Gastrocnemius medialis (tissue), 4 donors: Measurements from ENCODE around the gene CNP. TPM values are rescaled to one million over a fixed set of nuclear protein-coding genes. Genes with fewer than 3 reads are reported as not detected.
A peak's percentile ranks its signal among the peaks of the same experiment; 100 is the strongest.

ENCODE experiments used
- ATAC-seq, 2 donors: fragments of 150-250 bp; one replicate each; pipeline ENCODE4 v1.9.1; 2016
- DNase-seq, 2 donors: peaks; one replicate each; pipeline ENCODE4 v3.0.0-alpha.2; 2019
- H3K27ac ChIP-seq, 4 donors: fragments of 200-600 bp; sonication (generic); 1 replicate in 1 of 4; 2 replicates in 3 of 4; pipeline ENCODE4 v1.5.1; 2016 to 2018; ENCODE audit warnings: mild to moderate bottlenecking in 2 of 4, moderate library complexity in 1 of 4
- H3K27me3 ChIP-seq, 3 donors: fragments of 200-600 bp; sonication (generic) in 2 of 3; 1 replicate in 1 of 3; 2 replicates in 2 of 3; pipeline versions ENCODE4 v1.5.1 to v1.6.0; 2016 to 2019; ENCODE audit warnings: mild to moderate bottlenecking in 1 of 3, moderate library complexity in 1 of 3
- H3K36me3 ChIP-seq, 2 donors: fragments of 200-600 bp; sonication (generic) in 1 of 2; one replicate each; pipeline ENCODE4 v1.5.1; 2017 to 2018
- H3K4me1 ChIP-seq, 2 donors: fragments of 200-600 bp; sonication (generic) in 1 of 2; one replicate each; pipeline ENCODE4 v1.5.1; 2016 to 2017; ENCODE audit warnings: mild to moderate bottlenecking in 2 of 2
- H3K4me3 ChIP-seq, 4 donors: fragments of 200-600 bp; sonication (generic) in 3 of 4; 1 replicate in 1 of 4; 2 replicates in 3 of 4; pipeline ENCODE4 v1.5.1; 2016 to 2019; ENCODE audit warnings: mild to moderate bottlenecking in 2 of 4
- H3K9me3 ChIP-seq, 3 donors: fragments of 200-600 bp; sonication (generic) in 2 of 3; 1 replicate in 1 of 3; 2 replicates in 2 of 3; pipeline ENCODE4 v1.5.1; 2016 to 2019
- POLR2A ChIP-seq, 2 donors: fragments of 450-650 bp; IDR thresholded peaks; one replicate each; pipeline ENCODE4 v1.6.1; 2017; ENCODE audit warnings: antibody characterized with exemption in 2 of 2, mild to moderate bottlenecking in 2 of 2, moderate library complexity in 2 of 2
- in situ Hi-C, 4 donors: fragments of 200-750 bp; cut with MboI; loops; one replicate each; pipeline versions ENCODE4 v1.15.0 to v1.8.0; 2017; ENCODE audit warnings: low sequenced_read_pairs in 4 of 4
- intact Hi-C: fragments of 100-400 bp; cut with DNase I; formaldehyde crosslinking; loops from one replicate; pipeline ENCODE4 v1.15.1; 2023; ENCODE audit warnings: low total_unique reads
- total RNA-seq, 4 donors: library from RNA; depleted of rRNA; stranded (reverse); fragments of >200 nt; gene quantifications; one replicate each; pipeline versions ENCODE4 v1.1.0 to v1.2.3, GENCODE V29; 2016
- TF ChIP-seq, protein P1 (sequence below), 5 experiments: fragments of 450-650 bp in 3 of 5; fragments of 200-600 bp in 2 of 5; sonication (generic) in 2 of 5; IDR thresholded peaks in 4 of 5; conservative IDR thresholded peaks in 1 of 5; 1 replicate in 4 of 5; 2 replicates in 1 of 5; pipeline ENCODE4 v1.5.1; 2016 to 2019; ENCODE audit warnings: antibody characterized with exemption in 5 of 5, mild to moderate bottlenecking in 3 of 5, moderate library complexity in 3 of 5

CNP gene
- total RNA-seq, 4 donors from 2014 or later, result 15.1 to 26.2 (median 20.4) TPM

DNA sequence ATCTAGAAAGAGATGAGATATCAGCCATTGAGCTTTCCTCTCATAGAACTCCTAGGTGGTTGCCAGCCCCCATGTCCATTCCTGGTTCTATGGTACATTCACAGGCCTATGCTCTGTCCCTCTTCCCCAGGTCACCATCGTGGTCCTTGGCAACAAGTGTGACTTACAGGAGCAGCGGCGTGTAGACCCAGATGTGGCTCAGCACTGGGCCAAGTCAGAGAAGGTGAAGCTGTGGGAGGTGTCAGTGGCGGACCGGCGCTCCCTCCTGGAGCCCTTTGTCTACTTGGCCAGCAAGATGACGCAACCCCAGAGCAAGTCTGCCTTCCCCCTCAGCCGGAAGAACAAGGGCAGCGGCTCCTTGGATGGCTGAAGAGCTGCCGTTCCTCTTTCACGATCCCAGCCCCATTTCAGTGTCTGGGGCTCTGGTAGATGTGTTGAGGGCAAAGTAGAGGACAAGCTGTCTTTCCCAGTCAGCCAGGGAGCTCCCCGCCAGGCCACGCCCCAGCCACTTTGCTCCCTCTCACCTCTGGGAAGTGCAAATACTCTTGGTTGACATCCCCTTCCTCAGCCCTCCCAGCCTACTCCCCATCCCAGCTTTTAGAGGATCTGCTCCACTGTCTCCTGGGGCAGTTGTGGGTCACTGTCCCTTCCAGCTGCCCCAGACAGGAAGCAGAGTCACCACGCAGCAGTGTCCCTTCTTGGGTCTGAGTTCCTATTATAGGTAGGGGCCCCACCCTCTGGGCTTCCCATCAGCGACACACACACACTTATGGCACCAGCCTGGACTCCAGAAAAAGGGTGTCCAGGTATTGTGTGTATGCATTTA is 57.1 kb downstream of the CNP start:
- Histone ChIP-seq H3K36me3 (peaks cover 0 to 23% of the 10 kb centered on the region in 2 donors), H3K4me3 (no peak overlapping the region), H3K27ac (peak overlapping the region; percentile 64 to 76 (median 71)), H3K9me3 (no peaks in the 10 kb centered on the region), H3K4me1 (peaks cover 32 to 33% of the 10 kb centered on the region in 2 donors), H3K27me3 (no peaks in the 10 kb centered on the region)
- intact Hi-C loops (loop anchor here (2.0 kb wide), 2 partner anchors 27 to 39 kb away; partner anchors contain the start of gene C17orf113), in situ Hi-C loops (loop anchor here in 3 of 4 donors (10.0 kb wide), 2 partner anchors 81 to 91 kb away; partner anchors contain the start of gene DHX58 (in 2 of the 3))
- TF ChIP-seq, protein P1, sequence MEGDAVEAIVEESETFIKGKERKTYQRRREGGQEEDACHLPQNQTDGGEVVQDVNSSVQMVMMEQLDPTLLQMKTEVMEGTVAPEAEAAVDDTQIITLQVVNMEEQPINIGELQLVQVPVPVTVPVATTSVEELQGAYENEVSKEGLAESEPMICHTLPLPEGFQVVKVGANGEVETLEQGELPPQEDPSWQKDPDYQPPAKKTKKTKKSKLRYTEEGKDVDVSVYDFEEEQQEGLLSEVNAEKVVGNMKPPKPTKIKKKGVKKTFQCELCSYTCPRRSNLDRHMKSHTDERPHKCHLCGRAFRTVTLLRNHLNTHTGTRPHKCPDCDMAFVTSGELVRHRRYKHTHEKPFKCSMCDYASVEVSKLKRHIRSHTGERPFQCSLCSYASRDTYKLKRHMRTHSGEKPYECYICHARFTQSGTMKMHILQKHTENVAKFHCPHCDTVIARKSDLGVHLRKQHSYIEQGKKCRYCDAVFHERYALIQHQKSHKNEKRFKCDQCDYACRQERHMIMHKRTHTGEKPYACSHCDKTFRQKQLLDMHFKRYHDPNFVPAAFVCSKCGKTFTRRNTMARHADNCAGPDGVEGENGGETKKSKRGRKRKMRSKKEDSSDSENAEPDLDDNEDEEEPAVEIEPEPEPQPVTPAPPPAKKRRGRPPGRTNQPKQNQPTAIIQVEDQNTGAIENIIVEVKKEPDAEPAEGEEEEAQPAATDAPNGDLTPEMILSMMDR (IDR thresholded peaks at IDR 0.05 in 4 of 5, conservative IDR thresholded peaks at IDR 0.05 in 1 of 5), result no peak
- TF ChIP-seq POLR2A (IDR thresholded peaks at IDR 0.05), result no peak
- ATAC-seq (no peak), DNase-seq (peak in 1 of 2 donors; percentile 40)

DNA sequence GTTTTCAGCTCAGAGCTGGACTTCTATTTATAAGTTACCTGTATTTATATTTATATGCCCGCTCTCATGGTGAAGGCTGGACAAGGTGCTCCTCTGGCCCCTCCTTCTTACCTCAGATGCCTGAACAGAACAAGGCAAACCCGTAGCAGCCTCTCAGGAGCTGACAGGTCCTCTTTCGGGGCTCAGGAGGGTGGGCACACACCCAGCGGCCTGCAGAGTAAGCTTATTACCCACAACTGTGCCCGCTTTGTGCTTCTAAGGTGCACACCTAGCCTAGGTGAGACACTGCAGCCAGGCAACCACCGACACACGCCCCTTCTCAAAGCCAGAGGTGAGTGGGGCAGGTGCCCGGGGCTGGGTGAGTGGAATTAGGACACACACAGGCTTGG is 58.6 kb downstream of the CNP start:
- H3K9me3 ChIP-seq, result no peaks in the 10 kb centered on the region
- in situ Hi-C loops, result loop anchor here (5.0 to 10.0 kb wide), 3 partner anchors 80 to 90 kb away; partner anchors contain the start of gene DHX58 (in 3 of the 4)
- H3K4me1 ChIP-seq, result peaks cover 28 to 29% of the 10 kb centered on the region in 2 donors
- intact Hi-C loops, result loop anchor here (1.0 to 2.0 kb wide), 4 partner anchors 26 to 91 kb away; partner anchors contain the start of gene C17orf113
- no peaks in the 10 kb centered on the region for H3K27me3 ChIP-seq
- no peak overlapping the region for H3K4me3 ChIP-seq
- ATAC-seq (no peak), DNase-seq (no peak)
- H3K27ac ChIP-seq, result peak overlapping the region; percentile 64 to 76 (median 71)
- H3K36me3 ChIP-seq, result peaks cover 0 to 23% of the 10 kb centered on the region in 2 donors
- TF ChIP-seq POLR2A (IDR thresholded peaks at IDR 0.05), result no peak
- TF ChIP-seq, protein P1 (IDR thresholded peaks at IDR 0.05 in 4 of 5, conservative IDR thresholded peaks at IDR 0.05 in 1 of 5), result peak in 1 of 5 experiments; percentile 2

DNA sequence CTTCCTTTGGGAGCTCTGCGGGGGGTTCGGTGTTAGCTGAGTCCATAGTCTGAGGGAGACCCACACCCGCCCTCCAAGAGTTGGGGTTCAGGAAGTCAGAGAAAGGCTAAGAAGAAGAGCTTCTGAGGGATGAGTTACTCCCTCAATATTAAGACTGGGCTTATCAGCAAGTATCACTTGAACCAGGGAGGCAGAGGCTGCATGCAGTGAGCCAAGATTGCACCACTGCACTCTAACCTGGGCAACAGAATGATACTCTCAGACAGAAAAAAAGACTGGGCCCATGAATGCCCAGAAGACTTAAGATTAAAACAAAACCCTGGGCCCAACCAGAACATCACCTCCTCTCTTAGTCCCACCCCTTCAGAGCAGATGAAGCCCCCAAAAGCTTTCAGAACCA is 59.3 kb downstream of the CNP start:
- no peak overlapping the region for H3K4me3 ChIP-seq
- no peaks in the 10 kb centered on the region for H3K9me3 ChIP-seq
- peaks cover 0 to 23% of the 10 kb centered on the region in 2 donors for H3K36me3 ChIP-seq
- H3K4me1 ChIP-seq, result peaks cover 21 to 23% of the 10 kb centered on the region in 2 donors
- no peak for ATAC-seq
- DNase-seq, result no peak
- TF ChIP-seq POLR2A (IDR thresholded peaks at IDR 0.05), result no peak
- TF ChIP-seq, protein P1 (IDR thresholded peaks at IDR 0.05 in 4 of 5, conservative IDR thresholded peaks at IDR 0.05 in 1 of 5), result no peak
- H3K27me3 ChIP-seq, result no peaks in the 10 kb centered on the region
- in situ Hi-C loops, result loop anchor here (5.0 to 10.0 kb wide), 3 partner anchors 79 to 89 kb away; partner anchors contain the start of gene DHX58 (in 3 of the 4)
- intact Hi-C loops, result loop anchor here (1.0 to 2.0 kb wide), 4 partner anchors 25 to 90 kb away; partner anchors contain the start of gene C17orf113
- H3K27ac ChIP-seq, result no peak overlapping the region

DNA sequence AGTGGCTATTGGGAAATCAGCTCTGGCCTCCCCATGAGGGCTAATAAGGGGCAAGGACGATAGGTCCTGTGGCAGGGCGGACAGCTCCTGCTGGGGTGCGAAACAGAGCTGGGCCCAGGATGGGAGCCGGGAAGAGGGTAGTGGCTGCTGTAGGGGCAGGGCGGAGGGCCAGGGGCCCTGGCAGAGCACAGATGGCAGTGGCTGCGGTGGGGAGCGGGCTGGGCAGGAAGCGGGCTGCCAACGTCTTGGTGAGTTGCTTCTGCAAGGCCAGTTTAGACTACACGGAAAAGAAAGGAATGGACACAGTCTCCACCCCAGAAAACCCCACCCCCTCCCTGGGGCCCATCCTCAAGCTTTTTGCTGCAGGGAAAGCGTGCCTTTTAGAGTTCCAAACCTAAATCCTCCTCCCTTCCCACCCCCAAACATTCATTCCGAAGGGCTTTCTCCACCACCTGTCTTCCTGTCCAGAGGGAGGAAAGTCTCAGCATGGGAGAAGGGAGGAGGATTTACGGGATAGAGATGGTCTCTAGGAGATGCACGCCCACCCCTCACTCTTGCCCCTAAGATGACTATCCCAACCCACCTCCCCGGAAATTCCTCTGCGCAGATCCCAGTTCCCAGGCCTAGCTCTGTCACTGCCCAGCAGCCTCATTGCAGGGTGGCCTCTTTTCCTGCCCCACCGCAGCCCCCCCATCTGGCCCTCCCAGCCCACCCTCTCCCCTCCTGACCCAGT is 60.4 kb downstream of the CNP start:
- Histone ChIP-seq H3K4me1 (peaks cover 14 to 18% of the 10 kb centered on the region in 2 donors), H3K4me3 (no peak overlapping the region), H3K9me3 (no peaks in the 10 kb centered on the region), H3K36me3 (peaks cover 0 to 19% of the 10 kb centered on the region in 2 donors), H3K27me3 (no peaks in the 10 kb centered on the region), H3K27ac (no peak overlapping the region)
- intact Hi-C loops, result no loop called here
- no peak for TF ChIP-seq POLR2A (IDR thresholded peaks at IDR 0.05)
- TF ChIP-seq, protein P1 (IDR thresholded peaks at IDR 0.05 in 4 of 5, conservative IDR thresholded peaks at IDR 0.05 in 1 of 5), result no peak
- ATAC-seq (no peak), DNase-seq (no peak)
- in situ Hi-C loops, result loop anchor here (5.0 to 10.0 kb wide), 3 partner anchors 78 to 88 kb away; partner anchors contain the start of gene DHX58 (in 3 of the 4)

Other genes with a start within 250 kb of the CNP start
- gene HAP1, start 232.2 kb upstream of the CNP start, total RNA-seq, result under 1 TPM in 1 of 4 donors, not detected in 3; 0.22 TPM
- gene JUP, start 180.1 kb upstream of the CNP start, total RNA-seq, result 100 to 1,000 TPM in 3 of 4 donors, 10 to 100 TPM in 1; 88.8 to 135 (median 113) TPM
- gene P3H4, start 154.8 kb upstream of the CNP start, total RNA-seq, result 1 to 10 TPM; 1.8 to 4.0 (median 2.9) TPM
- 10 to 100 TPM in 2 of 4 donors, 1 to 10 TPM in 2; 7.0 to 12.9 (median 9.7) TPM for gene FKBP10, start 153.8 kb upstream of the CNP start, total RNA-seq
- gene NT5C3B, start 130.6 kb upstream of the CNP start, total RNA-seq, result 10 to 100 TPM; 13.8 to 27.6 (median 23.1) TPM
- under 1 TPM in 1 of 4 donors, not detected in 3; 0.31 TPM for gene KLHL10, start 129.0 kb upstream of the CNP start, total RNA-seq
- 1 to 10 TPM; 2.2 to 4.7 (median 3.8) TPM for gene KLHL11, start 101.4 kb upstream of the CNP start, total RNA-seq
- 10 to 100 TPM; 20.8 to 35.0 (median 30.7) TPM for gene ACLY, start 47.8 kb upstream of the CNP start, total RNA-seq
- 1 to 10 TPM in 1 of 4 donors, under 1 TPM in 2, not detected in 1; 0.13 to 1.3 (median 0.20) TPM for gene ODAD4, start 36.2 kb upstream of the CNP start, total RNA-seq
- 10 to 100 TPM; 64.4 to 78.9 (median 66.4) TPM for gene DNAJC7, start 50.6 kb downstream of the CNP start, total RNA-seq
- 10 to 100 TPM; 48.8 to 77.0 (median 63.4) TPM for gene NKIRAS2, start 53.3 kb downstream of the CNP start, total RNA-seq
- under 1 TPM; 0.13 to 0.86 (median 0.38) TPM for gene C17orf113, start 83.8 kb downstream of the CNP start, total RNA-seq
- gene ZNF385C, start 131.7 kb downstream of the CNP start, total RNA-seq, result under 1 TPM in 2 of 4 donors, not detected in 2; 0.26 to 0.78 TPM
- gene DHX58, start 145.9 kb downstream of the CNP start, total RNA-seq, result 1 to 10 TPM; 1.1 to 4.4 (median 3.1) TPM
- 10 to 100 TPM in 1 of 4 donors, 1 to 10 TPM in 3; 1.8 to 15.0 (median 6.3) TPM for gene KAT2A, start 154.6 kb downstream of the CNP start, total RNA-seq
- gene HSPB9, start 156.0 kb downstream of the CNP start, total RNA-seq, result not detected
- gene RAB5C, start 188.2 kb downstream of the CNP start, total RNA-seq, result 10 to 100 TPM; 33.0 to 42.5 (median 37.6) TPM
- not detected for gene KCNH4, start 214.3 kb downstream of the CNP start, total RNA-seq
- gene HCRT, start 218.7 kb downstream of the CNP start, total RNA-seq, result not detected
- 10 to 100 TPM; 13.8 to 20.0 (median 18.2) TPM for gene GHDC, start 227.7 kb downstream of the CNP start, total RNA-seq